Measurements from ENCODE around the gene TREX2. TPM values are rescaled to one million over a fixed set of nuclear protein-coding genes. Genes with fewer than 3 reads are reported as not detected.
"Not testable (repeated sequence)": the region's sequence is repeated elsewhere in the genome, so short reads cannot be mapped to it uniquely, and the experiment has no call there.

TREX2 gene
- total RNA-seq, 4 donors from 2014 or later = 1.4 to 3.2 (median 2.9) TPM; not detected in 1

- no peaks in the 10 kb centered on the region for H3K9me3 ChIP-seq
- H3K4me1 ChIP-seq = no peaks in the 10 kb centered on the region
- H3K27me3 ChIP-seq = no peaks in the 10 kb centered on the region
- no peak overlapping the region for H3K27ac ChIP-seq
- intact Hi-C loops (cut with DNase I; ENCODE audit: low total_unique reads) = no loop called here
- TF ChIP-seq POLR2A (IDR thresholded peaks at IDR 0.05) (no peak), CTCF (IDR thresholded peaks at IDR 0.05) (no peak)
- DNase-seq = no peak
- no peaks in the 10 kb centered on the region for H3K36me3 ChIP-seq
- no peak overlapping the region for H3K4me3 ChIP-seq
These were observed 39.0 kb downstream of the TREX2 start for GRCh38 chrX:153406903-153407302.

DNA sequence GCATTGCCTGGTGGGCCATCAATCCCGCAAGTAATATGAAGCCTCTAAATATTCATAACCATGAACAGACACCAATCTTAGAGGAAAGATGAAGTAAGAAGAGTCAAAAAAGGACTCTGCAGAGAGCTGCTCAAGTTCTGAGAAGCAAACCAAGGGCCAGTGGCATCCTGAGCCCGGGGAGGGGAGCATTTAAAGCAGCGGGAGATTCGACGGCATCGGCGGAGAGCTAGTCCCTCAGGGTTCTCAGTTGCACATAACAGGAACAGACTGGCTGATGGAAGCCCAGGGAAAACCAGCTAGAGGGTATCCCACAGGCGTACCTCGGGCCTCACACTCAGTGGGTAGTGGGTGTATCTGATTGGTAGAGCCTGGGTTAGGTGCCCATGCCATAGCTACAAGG lies 39.8 kb downstream of the TREX2 start:
- H3K27ac ChIP-seq = no peak overlapping the region
- no peaks in the 10 kb centered on the region for H3K27me3 ChIP-seq
- H3K4me1 ChIP-seq = no peaks in the 10 kb centered on the region
- intact Hi-C loops (cut with DNase I; ENCODE audit: low total_unique reads) = no loop called here
- no peak for DNase-seq
- no peaks in the 10 kb centered on the region for H3K36me3 ChIP-seq
- H3K9me3 ChIP-seq = no peaks in the 10 kb centered on the region
- H3K4me3 ChIP-seq = no peak overlapping the region
- TF ChIP-seq CTCF (IDR thresholded peaks at IDR 0.05) (no peak), POLR2A (IDR thresholded peaks at IDR 0.05) (no peak)

GRCh38 chrX:153405426-153405825 lies 40.4 kb downstream of the TREX2 start:
- intact Hi-C loops (cut with DNase I; ENCODE audit: low total_unique reads) = no loop called here
- H3K27ac ChIP-seq = no peak overlapping the region
- no peaks in the 10 kb centered on the region for H3K27me3 ChIP-seq
- H3K9me3 ChIP-seq = no peaks in the 10 kb centered on the region
- no peaks in the 10 kb centered on the region for H3K36me3 ChIP-seq
- no peaks in the 10 kb centered on the region for H3K4me1 ChIP-seq
- TF ChIP-seq CTCF (IDR thresholded peaks at IDR 0.05) (no peak), POLR2A (IDR thresholded peaks at IDR 0.05) (no peak)
- DNase-seq = no peak
- no peak overlapping the region for H3K4me3 ChIP-seq

GRCh38 chrX:153404333-153404732 lies 41.5 kb downstream of the TREX2 start:
- not testable (repeated sequence) for H3K27me3 ChIP-seq

DNA sequence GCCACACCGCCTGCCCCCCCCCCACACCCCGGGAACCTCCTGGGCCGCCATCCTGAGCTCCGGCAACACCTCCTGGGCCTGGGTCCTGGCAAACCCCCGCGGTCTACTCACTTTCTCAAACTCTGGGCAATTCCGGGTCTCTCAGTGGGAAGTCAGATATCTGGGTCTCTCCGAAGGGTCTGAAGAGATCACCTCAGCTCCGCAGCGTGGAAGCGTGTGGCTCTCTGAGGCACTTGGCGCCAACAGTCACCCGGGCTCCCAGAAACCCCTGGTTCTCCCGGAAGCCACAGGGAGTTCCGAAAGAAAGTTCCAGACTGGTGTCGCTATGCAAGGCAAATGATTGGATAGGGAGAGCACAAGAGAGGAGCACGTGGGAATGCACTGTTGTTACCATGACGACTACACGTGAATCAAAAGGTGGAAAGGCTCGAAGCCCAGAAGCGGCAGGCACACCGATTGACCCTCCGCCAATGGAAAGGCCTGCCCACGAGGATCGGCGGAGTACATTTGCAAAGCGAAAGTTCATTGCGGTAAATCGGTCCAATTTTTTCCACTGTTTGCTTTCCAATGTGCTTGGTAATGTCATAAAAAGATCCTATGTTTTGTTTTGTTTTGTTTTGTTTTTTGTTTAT lies 44.6 kb downstream of the TREX2 start, which contains the start of gene PNMA6E:
Gene PNMA6E (minus strand): TSS at position 218 of the 632 bp plus-strand sequence. CDS start 2,501 bp downstream, outside the sequence.
- no peak for TF ChIP-seq CTCF (IDR thresholded peaks at IDR 0.05)
- no peak for TF ChIP-seq POLR2A (IDR thresholded peaks at IDR 0.05)
- no peak within 1 kb of the TSS for H3K27ac ChIP-seq
- no peak within 1 kb of the TSS for H3K4me3 ChIP-seq
- H3K4me1 ChIP-seq = no peaks in the 10 kb centered on the region
- H3K27me3 ChIP-seq = no peaks in the 10 kb centered on the region
- no peaks in the 10 kb centered on the region for H3K36me3 ChIP-seq
- DNase-seq = no peak
- H3K9me3 ChIP-seq = no peaks in the 10 kb centered on the region
- intact Hi-C loops (cut with DNase I; ENCODE audit: low total_unique reads) = no loop called here

More at GRCh38 chrX:153404333-153404732, 41.5 kb downstream of the TREX2 start:
- H3K27ac ChIP-seq; H3K4me3 ChIP-seq; intact Hi-C loops (cut with DNase I; ENCODE audit: low total_unique reads); H3K9me3 ChIP-seq; H3K36me3 ChIP-seq; DNase-seq; H3K4me1 ChIP-seq: not testable (repeated sequence)
